Small intestine (tissue), 16 donors: ENCODE results near the gene CD101. TPM values are rescaled to one million over a fixed set of nuclear protein-coding genes. Genes with fewer than 3 reads are reported as not detected.

Experiments
- DNase-seq, 2 donors: peaks; one replicate each; pipeline versions ENCODE4 v3.0.0 to v3.0.0-alpha.2; 2013
- FAIRE-seq: peaks from 2 replicates; lab custom pipeline; 2012; peaks lifted over from hg19 to GRCh38; lab: Jason Lieb, UNC
- H3K27ac ChIP-seq, 3 donors: one replicate each; pipeline ENCODE4 v1.5.1; 2013; ENCODE audit warnings: low read length in 2 of 3, mild to moderate bottlenecking in 2 of 3, control low read depth in 1 of 3, inconsistent platforms in 1 of 3, low read depth in 1 of 3, moderate library complexity in 1 of 3
- H3K27me3 ChIP-seq, 3 donors: one replicate each; pipeline ENCODE4 v1.6.1; 2013; ENCODE audit warnings: low read length in 3 of 3, inconsistent platforms in 1 of 3; ENCODE audit not compliant: control insufficient read depth in 3 of 3, insufficient read depth in 3 of 3
- H3K36me3 ChIP-seq, 3 donors: one replicate each; pipeline ENCODE4 v1.6.1; 2013; ENCODE audit warnings: low read length in 3 of 3, inconsistent platforms in 1 of 3, low read depth in 1 of 3, mild to moderate bottlenecking in 1 of 3, moderate library complexity in 1 of 3; ENCODE audit not compliant: control insufficient read depth in 3 of 3, insufficient read depth in 2 of 3
- H3K4me1 ChIP-seq, 3 donors: one replicate each; pipeline ENCODE4 v1.6.1; 2013; ENCODE audit warnings: low read length in 2 of 3, inconsistent platforms in 1 of 3, low read depth in 1 of 3, mild to moderate bottlenecking in 1 of 3, moderate library complexity in 1 of 3; ENCODE audit not compliant: control insufficient read depth in 3 of 3, insufficient read depth in 2 of 3
- H3K4me3 ChIP-seq, 3 donors: one replicate each; pipeline ENCODE4 v1.5.1; 2013; ENCODE audit warnings: low read length in 3 of 3, control low read depth in 1 of 3, inconsistent platforms in 1 of 3, low read depth in 1 of 3, mild to moderate bottlenecking in 1 of 3, moderate library complexity in 1 of 3
- H3K9me3 ChIP-seq, 2 donors: one replicate each; pipeline ENCODE4 v1.6.1; 2013; ENCODE audit warnings: low read depth in 1 of 2, low read length in 1 of 2; ENCODE audit not compliant: control insufficient read depth in 2 of 2, insufficient read depth in 1 of 2
- WGBS, 3 donors: extraction: QIAGEN DNeasy Blood & Tissue Kit; methylation state at CpG; one replicate each; pipeline ENCODE4 v1.1.7; 2013; 5-methylcytosine and 5-hydroxymethylcytosine counted together
- long read RNA-seq, 10 donors: transcript quantifications; one replicate each; lab custom pipeline, GENCODE V29; 2026
- polyA plus RNA-seq, 4 donors: library from polyadenylated mRNA; stranded (reverse) in 3 of 4; unstranded in 1 of 4; fragments of 200-250 nt in 3 of 4; fragments of 120-200 nt in 1 of 4; gene quantifications; one replicate each; pipeline versions ENCODE4 v1.2.1 to v1.2.3, GENCODE V29; 2013
- donor health status: healthy with polysubstance abuse.
- donor health status: control.
- donor health status: control.
- donor health status: Bipolar disorder and iron deficiency.
- donor health status: healthy.

CD101 gene, protein sequence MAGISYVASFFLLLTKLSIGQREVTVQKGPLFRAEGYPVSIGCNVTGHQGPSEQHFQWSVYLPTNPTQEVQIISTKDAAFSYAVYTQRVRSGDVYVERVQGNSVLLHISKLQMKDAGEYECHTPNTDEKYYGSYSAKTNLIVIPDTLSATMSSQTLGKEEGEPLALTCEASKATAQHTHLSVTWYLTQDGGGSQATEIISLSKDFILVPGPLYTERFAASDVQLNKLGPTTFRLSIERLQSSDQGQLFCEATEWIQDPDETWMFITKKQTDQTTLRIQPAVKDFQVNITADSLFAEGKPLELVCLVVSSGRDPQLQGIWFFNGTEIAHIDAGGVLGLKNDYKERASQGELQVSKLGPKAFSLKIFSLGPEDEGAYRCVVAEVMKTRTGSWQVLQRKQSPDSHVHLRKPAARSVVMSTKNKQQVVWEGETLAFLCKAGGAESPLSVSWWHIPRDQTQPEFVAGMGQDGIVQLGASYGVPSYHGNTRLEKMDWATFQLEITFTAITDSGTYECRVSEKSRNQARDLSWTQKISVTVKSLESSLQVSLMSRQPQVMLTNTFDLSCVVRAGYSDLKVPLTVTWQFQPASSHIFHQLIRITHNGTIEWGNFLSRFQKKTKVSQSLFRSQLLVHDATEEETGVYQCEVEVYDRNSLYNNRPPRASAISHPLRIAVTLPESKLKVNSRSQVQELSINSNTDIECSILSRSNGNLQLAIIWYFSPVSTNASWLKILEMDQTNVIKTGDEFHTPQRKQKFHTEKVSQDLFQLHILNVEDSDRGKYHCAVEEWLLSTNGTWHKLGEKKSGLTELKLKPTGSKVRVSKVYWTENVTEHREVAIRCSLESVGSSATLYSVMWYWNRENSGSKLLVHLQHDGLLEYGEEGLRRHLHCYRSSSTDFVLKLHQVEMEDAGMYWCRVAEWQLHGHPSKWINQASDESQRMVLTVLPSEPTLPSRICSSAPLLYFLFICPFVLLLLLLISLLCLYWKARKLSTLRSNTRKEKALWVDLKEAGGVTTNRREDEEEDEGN
- polyA plus RNA-seq: 1 to 10 TPM; 1.3 to 6.2 (median 3.0) TPM
- long read RNA-seq, donor 1: 0 reads
- long read RNA-seq, donor 2: 0 reads
- long read RNA-seq, donor 3: 0 reads
- long read RNA-seq, donor 4: 0 reads
- long read RNA-seq, donor 5, partial matches to known transcripts: 0 of 1 reads
- long read RNA-seq, donor 5, other reads (novel, unspliced or antisense): 0 of 1 reads
- long read RNA-seq, donor 6, partial matches to known transcripts: 0 of 1 reads
- long read RNA-seq, donor 6, other reads (novel, unspliced or antisense): 0 of 1 reads
- long read RNA-seq, donor 7: 0 reads
- long read RNA-seq, donor 8: 0 reads
- long read RNA-seq, donor 9: 0 reads
- long read RNA-seq, donor 10: 0 reads

DNA sequence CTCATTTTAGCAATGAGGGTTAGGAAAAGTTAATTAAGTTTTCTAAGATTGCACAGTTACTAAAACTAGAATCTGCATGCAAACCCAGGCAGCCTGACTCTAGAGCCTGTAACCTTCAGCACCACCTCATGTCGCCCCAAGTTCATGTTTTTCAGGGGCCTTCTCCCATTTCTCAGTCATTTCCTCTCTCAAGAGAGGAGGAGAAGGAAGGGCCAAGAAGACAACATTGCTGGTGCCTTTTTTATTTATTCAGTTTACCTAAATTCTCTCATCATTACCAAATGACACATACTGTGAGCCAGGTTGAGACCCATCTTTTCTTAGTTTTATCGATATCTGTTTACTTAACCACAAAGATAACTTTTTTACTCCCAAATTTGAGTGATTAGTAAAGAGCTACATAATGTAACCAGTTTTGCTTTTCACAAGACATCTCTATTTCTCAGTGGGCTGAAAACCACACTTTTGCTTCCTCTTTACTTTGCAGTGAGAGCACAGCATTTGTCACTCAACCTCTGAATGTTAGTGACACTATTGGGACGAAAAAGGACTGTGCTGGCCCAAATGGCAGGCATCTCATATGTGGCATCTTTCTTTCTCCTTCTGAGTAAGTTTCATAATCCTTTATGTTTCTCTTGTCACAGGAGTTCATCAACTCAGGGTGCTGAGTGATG, at the start of gene CD101:
Gene CD101, plus strand, starts transcription at position 507 of the 674 bp plus-strand sequence. Its CDS starts 58 bp downstream, at position 565.
- peak within 1 kb of the TSS in 2 of 3 donors; percentile 52 to 77 for H3K27ac ChIP-seq
- FAIRE-seq: no peak

DNA sequence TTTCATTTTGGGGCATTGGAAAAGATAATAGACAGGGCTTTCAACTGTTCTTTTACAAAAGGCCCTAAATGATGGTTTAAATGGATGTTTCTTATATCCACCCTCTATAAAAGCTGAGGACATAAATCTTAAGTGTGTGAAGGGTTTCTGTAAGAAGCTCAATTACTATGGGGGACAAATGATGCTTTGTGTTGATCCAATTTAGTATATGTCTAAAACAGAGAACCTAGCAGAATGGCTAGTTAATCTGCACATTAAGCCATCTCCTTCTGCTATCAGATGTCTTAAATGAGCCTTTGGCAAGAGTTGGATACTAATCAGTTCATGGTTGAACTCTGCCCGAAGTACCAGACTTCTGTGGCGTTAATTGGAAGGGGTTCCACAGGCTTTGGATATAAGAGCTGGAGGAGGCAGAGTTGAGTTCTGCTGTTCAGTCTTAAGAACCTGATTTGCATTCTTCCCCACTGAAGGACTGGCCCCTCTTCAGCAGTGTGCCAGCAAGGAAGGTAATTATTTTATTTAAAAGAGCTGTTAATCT, 48.8 kb upstream of the CD101 start:
- WGBS, 3 donors: 16 to 68% (median 42%) methylated on average over 2 of the region's 2 CpGs
- Histone ChIP-seq H3K36me3 (peaks cover 3 to 22% (median 4%) of the 10 kb centered on the region in 3 donors), H3K27ac (no peak overlapping the region), H3K4me3 (no peak overlapping the region), H3K9me3 (no peaks in the 10 kb centered on the region), H3K4me1 (no peaks in the 10 kb centered on the region), H3K27me3 (no peaks in the 10 kb centered on the region)
- DNase-seq: peak in 1 of 2 donors; percentile 68
- no peak for FAIRE-seq

More for the DNA sequence above, at the start of gene CD101:
- Histone ChIP-seq H3K36me3 (no peaks in the 10 kb centered on the region), H3K27me3 (no peaks in the 10 kb centered on the region), H3K4me1 (peaks cover 0 to 1% (median 0%) of the 10 kb centered on the region in 3 donors), H3K9me3 (peaks cover 0 to 5% of the 10 kb centered on the region in 2 donors), H3K4me3 (peak within 1 kb of the TSS in 1 of 3 donors; percentile 29)
- DNase-seq: peak in 1 of 2 donors; percentile 32
- 70 to 82% (median 81%) methylated on average over 3 of the region's 3 CpGs for WGBS, 3 donors

DNA sequence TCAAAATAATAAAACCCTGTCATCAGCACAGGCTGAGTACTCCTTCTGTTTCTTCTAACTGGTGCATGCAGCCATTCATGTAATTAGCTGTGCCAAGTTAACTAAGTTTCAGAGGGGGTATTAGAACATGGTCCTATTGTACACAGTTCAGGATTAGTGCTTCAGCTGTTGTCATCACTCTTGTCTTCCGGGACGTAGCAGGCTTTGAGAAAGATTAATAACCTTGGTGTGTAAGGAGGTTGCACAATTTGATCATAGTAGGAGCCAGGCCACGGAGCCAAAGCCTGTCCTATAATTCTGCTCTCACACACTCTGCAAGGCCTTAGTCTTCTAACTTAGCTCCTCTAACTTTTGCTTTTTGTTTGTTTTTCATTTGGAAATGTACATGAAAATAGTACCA, 47.1 kb upstream of the CD101 start:
- FAIRE-seq: no peak
- 72 to 94% (median 93%) methylated on average over 3 of the region's 3 CpGs for WGBS, 3 donors
- no peaks in the 10 kb centered on the region for H3K27me3 ChIP-seq

DNA sequence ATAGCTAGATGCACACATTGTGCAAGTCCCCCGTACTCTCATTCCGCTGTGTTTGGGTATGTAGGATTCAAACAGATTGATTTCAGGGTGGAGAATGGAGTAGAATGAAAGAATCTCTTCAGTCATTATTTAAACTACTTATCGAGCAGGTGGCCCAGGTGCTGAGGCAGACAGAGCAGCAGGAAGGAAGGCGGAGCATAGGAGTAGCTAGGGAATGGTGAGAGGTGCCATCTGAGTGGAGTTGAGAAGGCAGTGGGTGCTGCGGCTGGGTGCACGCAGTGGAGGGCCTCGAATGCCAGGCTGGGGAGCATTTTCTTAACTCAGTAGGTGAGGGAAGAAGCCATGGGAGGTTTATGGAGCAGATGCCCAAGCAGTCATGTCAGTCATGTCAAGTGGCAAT, 45.2 kb upstream of the CD101 start:
- no peaks in the 10 kb centered on the region for H3K9me3 ChIP-seq
- H3K4me1 ChIP-seq: peaks cover 0 to 2% (median 0%) of the 10 kb centered on the region in 3 donors
- peaks cover 0 to 20% (median 0%) of the 10 kb centered on the region in 3 donors for H3K36me3 ChIP-seq
- H3K27me3 ChIP-seq: no peaks in the 10 kb centered on the region
- no peak for FAIRE-seq
- no peak overlapping the region for H3K4me3 ChIP-seq
- WGBS, 3 donors: 85 to 92% (median 92%) methylated on average over 7 of the region's 7 CpGs
- no peak for DNase-seq
- no peak overlapping the region for H3K27ac ChIP-seq

More for the DNA sequence above, 47.1 kb upstream of the CD101 start:
- no peak for DNase-seq
- Histone ChIP-seq H3K27ac (no peak overlapping the region), H3K4me3 (no peak overlapping the region), H3K4me1 (peaks cover 0 to 2% (median 0%) of the 10 kb centered on the region in 3 donors), H3K36me3 (peaks cover 3 to 17% (median 4%) of the 10 kb centered on the region in 3 donors), H3K9me3 (no peaks in the 10 kb centered on the region)

DNA sequence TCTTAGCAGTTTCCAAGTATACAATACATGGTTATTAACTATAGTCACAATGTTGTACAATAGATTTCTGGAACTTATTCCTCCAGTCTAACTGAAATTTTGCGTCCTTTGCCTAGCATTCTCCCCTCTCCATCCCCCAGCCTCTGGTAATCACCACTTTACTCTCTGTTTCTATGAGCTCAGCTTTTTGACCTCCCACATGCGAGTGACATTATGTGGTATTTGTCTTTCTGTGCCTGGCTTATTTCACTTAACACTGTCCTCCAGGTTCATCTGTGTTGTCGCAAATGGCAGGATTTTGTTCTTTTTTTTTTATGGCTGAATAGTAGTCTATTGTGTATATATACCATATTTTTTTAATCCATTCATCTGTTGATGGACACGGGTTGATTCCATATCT, 43.9 kb upstream of the CD101 start:
- no peak overlapping the region for H3K4me3 ChIP-seq
- WGBS, 3 donors: 90 to 98% (median 95%) methylated on average over 4 of the region's 4 CpGs
- H3K9me3 ChIP-seq: no peaks in the 10 kb centered on the region
- FAIRE-seq (no peak), DNase-seq (no peak)
- H3K36me3 ChIP-seq: peaks cover 0 to 27% (median 0%) of the 10 kb centered on the region in 3 donors
- H3K4me1 ChIP-seq: peaks cover 0 to 2% (median 0%) of the 10 kb centered on the region in 3 donors
- H3K27ac ChIP-seq: no peak overlapping the region
- no peaks in the 10 kb centered on the region for H3K27me3 ChIP-seq

DNA sequence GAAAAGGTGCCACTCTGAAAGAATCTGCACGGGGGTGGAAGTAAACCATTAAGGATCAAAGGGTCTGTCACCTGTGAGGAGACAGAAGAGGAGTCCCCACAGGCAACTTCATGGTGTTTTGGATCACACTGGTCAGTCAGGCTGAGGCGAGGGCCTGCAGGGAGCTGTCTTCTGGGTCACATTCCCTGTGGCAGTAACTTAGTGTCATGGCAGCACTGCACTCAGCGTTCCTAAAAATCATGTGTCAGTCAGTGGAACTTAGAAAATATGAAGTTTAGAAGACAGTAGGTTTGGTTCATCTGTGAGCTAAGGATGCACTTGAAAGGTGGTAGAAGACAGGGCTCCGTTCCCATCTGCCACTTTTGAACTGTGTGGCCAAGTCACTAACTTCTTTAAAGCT, 43.5 kb upstream of the CD101 start:
- 88 to 90% (median 89%) methylated on average over 4 of the region's 4 CpGs for WGBS, 3 donors
- Histone ChIP-seq H3K4me3 (no peak overlapping the region), H3K27me3 (no peaks in the 10 kb centered on the region), H3K9me3 (no peaks in the 10 kb centered on the region), H3K4me1 (peaks cover 0 to 2% (median 0%) of the 10 kb centered on the region in 3 donors), H3K27ac (no peak overlapping the region), H3K36me3 (peaks cover 0 to 27% (median 2%) of the 10 kb centered on the region in 3 donors)
- FAIRE-seq (no peak), DNase-seq (no peak)

DNA sequence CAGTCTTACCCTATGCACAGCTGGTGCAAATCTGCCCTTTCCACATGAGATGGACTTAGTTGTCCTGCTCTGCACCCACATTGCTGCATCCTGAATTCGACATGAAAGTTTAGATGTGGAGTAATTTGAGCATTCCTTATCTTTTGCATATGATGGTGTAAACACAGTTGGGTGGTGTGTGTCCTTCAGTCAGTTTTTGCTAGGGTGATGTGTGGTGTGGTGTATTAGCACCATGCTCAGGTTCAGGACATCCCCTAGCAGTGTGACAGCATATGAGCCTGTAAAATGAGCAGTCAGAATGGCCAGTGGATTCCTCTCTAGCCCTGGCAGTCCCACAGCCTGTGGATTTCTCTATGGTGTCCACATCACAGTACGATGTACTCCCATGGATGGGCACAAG, 42.6 kb upstream of the CD101 start:
- Histone ChIP-seq H3K9me3 (no peaks in the 10 kb centered on the region), H3K36me3 (peaks cover 0 to 32% (median 3%) of the 10 kb centered on the region in 3 donors), H3K4me3 (no peak overlapping the region), H3K4me1 (peaks cover 0 to 2% (median 0%) of the 10 kb centered on the region in 3 donors), H3K27me3 (no peaks in the 10 kb centered on the region), H3K27ac (no peak overlapping the region)
- no peak for FAIRE-seq
- WGBS, 3 donors: 76 to 83% (median 80%) methylated on average over 2 of the region's 2 CpGs
- no peak for DNase-seq
